Endothelial cell (in vitro differentiated cells): Measurements from ENCODE around the gene CFAP46. TPM values are rescaled to one million over a fixed set of nuclear protein-coding genes. Genes with fewer than 3 reads are reported as not detected.
"Not testable (repeated sequence)": the region's sequence is repeated elsewhere in the genome, so short reads cannot be mapped to it uniquely, and the experiment has no call there.

Source experiments
- DNase-seq: peaks from one replicate; pipeline ENCODE4 v3.0.0; 2021; ENCODE audit warnings: low spot score
- H3K27ac Mint-ChIP-seq: one replicate; pipeline ENCODE4 v1.8.0; 2021; ENCODE audit warnings: mixed read lengths, inconsistent platforms; ENCODE audit not compliant: unreplicated experiment
- H3K27me3 Mint-ChIP-seq: one replicate; pipeline ENCODE4 v1.8.0; 2021; ENCODE audit warnings: mild to moderate bottlenecking, moderate library complexity, mixed read lengths, inconsistent platforms; ENCODE audit not compliant: unreplicated experiment
- H3K36me3 Mint-ChIP-seq: one replicate; pipeline ENCODE4 v1.8.0; 2021; ENCODE audit warnings: mild to moderate bottlenecking, low read depth, mixed read lengths, inconsistent platforms; ENCODE audit not compliant: unreplicated experiment
- H3K4me1 Mint-ChIP-seq: one replicate; pipeline ENCODE4 v1.8.0; 2021; ENCODE audit warnings: mild to moderate bottlenecking, mixed read lengths, inconsistent platforms; ENCODE audit not compliant: unreplicated experiment
- H3K4me3 Mint-ChIP-seq: one replicate; pipeline ENCODE4 v1.8.0; 2021; ENCODE audit warnings: mild to moderate bottlenecking, mixed read lengths, inconsistent platforms; ENCODE audit not compliant: unreplicated experiment
- H3K9me3 Mint-ChIP-seq: one replicate; pipeline ENCODE4 v1.8.0; 2021; ENCODE audit warnings: mixed read lengths, inconsistent platforms; ENCODE audit not compliant: unreplicated experiment
- total RNA-seq: library from RNA; stranded (reverse); fragmentation: NEBNext Ultra II Directional; extraction: Animal tissue kit (Norgen Biotek cat#: 25700); gene quantifications from one replicate; pipeline ENCODE4 v1.2.1, GENCODE V29; 2021; ENCODE audit not compliant: unreplicated experiment
- TF ChIP-seq, protein P1 (sequence below): fragments of 200-600 bp; sonication (generic); IDR thresholded peaks from one replicate; pipeline ENCODE4 v1.5.0; 2021; ENCODE audit warnings: antibody characterized with exemption; ENCODE audit not compliant: unreplicated experiment

Gene CFAP46
- total RNA-seq, 1 donor from 2014 or later, result 0.95 TPM

- no peak overlapping the region for H3K4me3 Mint-ChIP-seq
- H3K36me3 Mint-ChIP-seq, result no peaks in the 10 kb centered on the region
- TF ChIP-seq, protein P1, sequence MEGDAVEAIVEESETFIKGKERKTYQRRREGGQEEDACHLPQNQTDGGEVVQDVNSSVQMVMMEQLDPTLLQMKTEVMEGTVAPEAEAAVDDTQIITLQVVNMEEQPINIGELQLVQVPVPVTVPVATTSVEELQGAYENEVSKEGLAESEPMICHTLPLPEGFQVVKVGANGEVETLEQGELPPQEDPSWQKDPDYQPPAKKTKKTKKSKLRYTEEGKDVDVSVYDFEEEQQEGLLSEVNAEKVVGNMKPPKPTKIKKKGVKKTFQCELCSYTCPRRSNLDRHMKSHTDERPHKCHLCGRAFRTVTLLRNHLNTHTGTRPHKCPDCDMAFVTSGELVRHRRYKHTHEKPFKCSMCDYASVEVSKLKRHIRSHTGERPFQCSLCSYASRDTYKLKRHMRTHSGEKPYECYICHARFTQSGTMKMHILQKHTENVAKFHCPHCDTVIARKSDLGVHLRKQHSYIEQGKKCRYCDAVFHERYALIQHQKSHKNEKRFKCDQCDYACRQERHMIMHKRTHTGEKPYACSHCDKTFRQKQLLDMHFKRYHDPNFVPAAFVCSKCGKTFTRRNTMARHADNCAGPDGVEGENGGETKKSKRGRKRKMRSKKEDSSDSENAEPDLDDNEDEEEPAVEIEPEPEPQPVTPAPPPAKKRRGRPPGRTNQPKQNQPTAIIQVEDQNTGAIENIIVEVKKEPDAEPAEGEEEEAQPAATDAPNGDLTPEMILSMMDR, result no peak
Observed at GRCh38 chr10:132934953-132935352, 7.4 kb downstream of the CFAP46 start.

GRCh38 chr10:132933308-132934042 lies 8.9 kb downstream of the CFAP46 start:
- Mint-ChIP-seq H3K4me1 (peaks cover 2% of the 10 kb centered on the region), H3K27ac (no peak overlapping the region), H3K4me3 (no peak overlapping the region), H3K36me3 (no peaks in the 10 kb centered on the region), H3K27me3 (peaks cover 12% of the 10 kb centered on the region), H3K9me3 (no peaks in the 10 kb centered on the region)
- no peak for DNase-seq
- TF ChIP-seq, protein P1, result no peak

More at GRCh38 chr10:132934953-132935352, 7.4 kb downstream of the CFAP46 start:
- Mint-ChIP-seq H3K9me3 (no peaks in the 10 kb centered on the region), H3K27me3 (peaks cover 15% of the 10 kb centered on the region), H3K4me1 (peaks cover 2% of the 10 kb centered on the region), H3K27ac (no peak overlapping the region)
- no peak for DNase-seq

DNA sequence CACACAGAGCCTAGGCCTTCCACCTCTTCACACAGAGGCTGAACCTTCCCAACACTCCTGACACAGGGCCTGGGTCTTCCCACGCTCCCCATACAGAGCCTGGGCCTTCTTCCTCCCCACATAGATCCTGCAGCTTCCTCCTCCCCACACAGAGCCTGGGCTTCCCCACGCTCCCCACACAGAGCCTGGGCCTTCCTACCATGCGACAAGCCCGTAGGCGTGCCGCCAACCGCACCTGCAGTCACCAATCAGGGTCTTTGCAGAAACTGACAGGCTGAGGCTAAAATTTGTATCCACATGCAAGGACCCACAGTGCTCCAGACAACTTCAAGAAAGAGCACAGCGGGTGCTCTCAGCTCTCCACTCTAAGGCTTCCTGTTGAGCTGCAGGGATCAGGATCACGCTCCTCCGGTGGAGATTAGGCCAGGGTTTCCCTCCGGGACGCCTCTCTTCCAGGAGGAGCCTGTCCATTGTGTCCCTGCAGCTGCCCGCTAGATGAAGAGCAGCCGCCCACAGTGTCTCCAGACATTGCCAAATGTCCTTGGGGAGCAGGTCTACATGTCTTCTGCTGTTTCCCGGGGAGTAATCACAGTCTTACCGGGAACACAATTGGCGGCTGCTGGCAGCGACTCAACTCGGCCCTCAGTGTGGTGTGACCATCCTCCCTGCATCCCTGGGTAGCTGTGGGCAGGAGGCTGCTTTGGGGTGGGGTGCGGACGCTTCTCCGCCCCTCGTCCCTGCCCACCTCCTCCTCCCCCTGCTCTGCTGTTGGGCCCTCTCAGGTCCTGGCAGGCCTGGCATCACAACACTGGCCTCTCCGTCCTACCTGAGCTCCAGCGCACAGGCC lies 9.7 kb downstream of the CFAP46 start:
- no peak for DNase-seq
- Mint-ChIP-seq H3K9me3 (no peaks in the 10 kb centered on the region), H3K4me1 (peaks cover 2% of the 10 kb centered on the region), H3K27me3 (peaks cover 14% of the 10 kb centered on the region), H3K27ac (no peak overlapping the region), H3K4me3 (no peak overlapping the region), H3K36me3 (no peaks in the 10 kb centered on the region)
- TF ChIP-seq, protein P1, result no peak

DNA sequence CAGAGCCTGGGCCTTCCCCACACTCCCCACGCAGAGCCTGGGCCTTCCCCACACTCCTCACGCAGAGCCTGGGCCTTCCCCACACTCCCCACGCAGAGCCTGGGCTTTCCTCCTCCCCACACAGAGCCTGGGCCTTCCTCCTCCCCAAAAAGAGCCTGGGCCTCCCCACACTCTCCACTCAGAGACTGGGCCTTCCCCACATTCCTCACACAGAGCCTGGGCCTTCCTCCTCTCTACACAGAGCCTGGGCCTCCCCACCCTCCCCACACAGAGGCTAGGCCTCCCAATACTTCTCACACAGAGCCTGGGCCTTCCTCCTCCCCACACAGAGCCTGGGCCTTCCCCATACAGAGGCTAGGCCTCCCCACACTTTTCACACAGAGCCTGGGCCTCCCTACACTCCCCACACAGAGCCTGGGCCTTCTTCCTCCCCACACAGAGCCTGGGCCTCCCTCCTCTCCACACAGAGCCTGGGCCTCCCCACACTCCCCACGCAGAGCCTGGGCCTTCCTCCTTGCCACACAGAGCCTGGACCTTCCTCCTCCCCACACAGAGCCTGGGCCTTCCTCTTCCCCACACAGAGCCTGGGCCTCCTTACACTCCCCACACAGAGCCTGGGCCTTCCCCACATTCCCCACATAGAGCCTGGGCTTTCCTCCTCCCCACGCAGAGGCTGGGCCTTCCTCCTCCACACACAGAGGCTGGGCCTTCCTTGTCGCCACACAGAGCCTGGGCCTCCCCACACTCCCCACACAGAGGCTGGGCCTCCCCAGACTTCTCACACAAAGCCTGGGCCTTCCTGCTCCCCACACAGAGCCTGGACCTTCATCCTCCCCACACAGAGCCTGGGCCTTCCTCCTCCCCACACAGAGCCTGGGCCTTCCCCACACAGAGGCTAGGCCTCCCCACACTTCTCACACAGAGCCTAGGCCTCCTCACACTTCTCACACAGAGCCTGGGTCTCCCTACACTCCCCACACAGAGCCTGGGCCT lies 10.8 kb downstream of the CFAP46 start:
- H3K4me3 Mint-ChIP-seq, H3K36me3 Mint-ChIP-seq, H3K9me3 Mint-ChIP-seq, DNase-seq, H3K27ac Mint-ChIP-seq, H3K4me1 Mint-ChIP-seq: not testable (repeated sequence)
- H3K27me3 Mint-ChIP-seq, result peaks cover 15% of the 10 kb centered on the region

GRCh38 chr10:132930701-132931100 lies 11.7 kb downstream of the CFAP46 start:
- not testable (repeated sequence) for H3K4me1 Mint-ChIP-seq, H3K27ac Mint-ChIP-seq, H3K9me3 Mint-ChIP-seq, H3K36me3 Mint-ChIP-seq, H3K4me3 Mint-ChIP-seq, DNase-seq
- H3K27me3 Mint-ChIP-seq, result peaks cover 17% of the 10 kb centered on the region
